Muscle of arm (tissue), 12 donors: ENCODE data around the gene ATRNL1. TPM values are rescaled to one million over a fixed set of nuclear protein-coding genes. Genes with fewer than 3 reads are reported as not detected.
"Not testable (repeated sequence)": the region's sequence is repeated elsewhere in the genome, so short reads cannot be mapped to it uniquely, and the experiment has no call there.

Experiments used
- DNase-seq: peaks from one replicate; pipeline ENCODE4 v3.0.0-alpha.2; 2013
- polyA plus RNA-seq, 12 donors: library from polyadenylated mRNA; unstranded; fragments of 120-200 nt; gene quantifications; one replicate each; pipeline ENCODE4 v1.2.1, GENCODE V29; 2013; ENCODE audit not compliant: insufficient read length in 12 of 12

Gene ATRNL1
- polyA plus RNA-seq, 12 donors = 0.73 to 4.1 (median 1.2) TPM; not detected in 2

- no peak for DNase-seq
Measured at GRCh38 chr10:115417585-115418265, 324.6 kb downstream of the ATRNL1 start.

GRCh38 chr10:115422624-115423023 is 329.5 kb downstream of the ATRNL1 start:
- no peak for DNase-seq

GRCh38 chr10:115427611-115428010 is 334.4 kb downstream of the ATRNL1 start:
- DNase-seq = no peak

GRCh38 chr10:115432188-115432819 is 339.1 kb downstream of the ATRNL1 start:
- DNase-seq = peak; percentile 7

- no peak for DNase-seq
Measured at GRCh38 chr10:115436999-115437398, 343.8 kb downstream of the ATRNL1 start.

- DNase-seq = no peak
Measured at GRCh38 chr10:115441907-115442545, 348.9 kb downstream of the ATRNL1 start.

GRCh38 chr10:115456812-115457211 is 363.6 kb downstream of the ATRNL1 start:
- no peak for DNase-seq

GRCh38 chr10:115483294-115483693 is 390.1 kb downstream of the ATRNL1 start:
- DNase-seq = no peak

GRCh38 chr10:115491526-115492140 is 398.5 kb downstream of the ATRNL1 start:
- no peak for DNase-seq

GRCh38 chr10:115503546-115503945 is 410.4 kb downstream of the ATRNL1 start:
- no peak for DNase-seq

GRCh38 chr10:115514895-115515294 is 421.7 kb downstream of the ATRNL1 start:
- DNase-seq = no peak

GRCh38 chr10:115525141-115525540 is 432.0 kb downstream of the ATRNL1 start:
- no peak for DNase-seq

GRCh38 chr10:115527682-115528081 is 434.5 kb downstream of the ATRNL1 start:
- not testable (repeated sequence) for DNase-seq

- not testable (repeated sequence) for DNase-seq
Measured at GRCh38 chr10:115536401-115536800, 443.2 kb downstream of the ATRNL1 start.

- no peak for DNase-seq
Measured at GRCh38 chr10:115539142-115539762, 446.1 kb downstream of the ATRNL1 start.

- DNase-seq = no peak
Measured at GRCh38 chr10:115555887-115556402, 462.8 kb downstream of the ATRNL1 start.

- DNase-seq = no peak
Measured at GRCh38 chr10:115558252-115558651, 465.1 kb downstream of the ATRNL1 start.

GRCh38 chr10:115566867-115567266 is 473.7 kb downstream of the ATRNL1 start:
- no peak for DNase-seq

- no peak for DNase-seq
Measured at GRCh38 chr10:115572740-115573455, 479.7 kb downstream of the ATRNL1 start.

- DNase-seq = no peak
Measured at GRCh38 chr10:115580239-115580638, 487.1 kb downstream of the ATRNL1 start.

GRCh38 chr10:115593060-115593459 is 499.9 kb downstream of the ATRNL1 start:
- DNase-seq = no peak
